K562 (cell line): ENCODE results near the gene PDLIM5. TPM values are rescaled to one million over a fixed set of nuclear protein-coding genes. Genes with fewer than 3 reads are reported as not detected.

Source experiments
- CCAR2 ChIP-seq: fragments of 200-400 bp; formaldehyde crosslinking; IDR thresholded peaks from 2 replicates; pipeline ENCODE4 v1.6.1; 2017; ENCODE audit warnings: mild to moderate bottlenecking, low read depth, low read length
- DPF2 ChIP-seq: fragments of 450-650 bp; IDR thresholded peaks from 2 replicates; pipeline ENCODE4 v1.6.1; 2016
- SMARCB1 ChIP-seq: IDR thresholded peaks from 2 replicates; pipeline ENCODE4 v1.6.1; 2011; ENCODE audit warnings: improper control_type of control experiment, low read depth; ENCODE audit not compliant: insufficient read length
- TAF9B ChIP-seq: fragments of 450-650 bp; IDR thresholded peaks from 2 replicates; pipeline ENCODE4 v1.6.1; 2018; ENCODE audit warnings: mild to moderate bottlenecking; ENCODE audit not compliant: partially characterized antibody
- TFAP4 ChIP-seq: sonication (generic); formaldehyde crosslinking; IDR thresholded peaks from 2 replicates; pipeline ENCODE4 v1.8.0; 2022; ENCODE audit warnings: missing genetic modification reagents, mild to moderate bottlenecking, moderate library complexity, borderline replicate concordance
- TRIM25 ChIP-seq: fragments of 450-650 bp; IDR thresholded peaks from 2 replicates; pipeline ENCODE4 v1.7.0; 2016; ENCODE audit warnings: borderline replicate concordance
- ZBTB40 ChIP-seq, 2 experiments: fragments of 450-650 bp in 1 of 2; sonication (generic) in 1 of 2; formaldehyde crosslinking in 1 of 2; IDR thresholded peaks; 2 replicates each; pipeline versions ENCODE4 v1.7.1 to v1.9.0; 2016 to 2022; ENCODE audit warnings: inconsistent platforms in 1 of 2, mild to moderate bottlenecking in 1 of 2, missing genetic modification reagents in 1 of 2
- ZNF644 ChIP-seq: fragments of 200-800 bp; sonication (Bioruptor generic); IDR thresholded peaks from 2 replicates; pipeline ENCODE4 v1.6.1; 2016; ENCODE audit warnings: low read depth, missing genetic modification characterization, missing compliant biosample characterization
- polyA plus RNA-seq, 8 experiments: library from polyadenylated mRNA; depleted of rRNA in 4 of 8; stranded (reverse) in 5 of 8; unstranded in 3 of 8; fragments of >200 nt; fragmentation: Nextera tagmentation in 2 of 8; fragmentation: Illumina TruSeq in 1 of 8; extraction: Ambion mirVana in 2 of 8; extraction: Trizol in 1 of 8; gene quantifications; 2 replicates each; pipeline versions ENCODE4 v1.2.1 to v1.2.3, GENCODE V29; 2011 to 2014; ENCODE audit warnings: inconsistent platforms in 1 of 8, missing spikeins in 1 of 8
- total RNA-seq, 7 experiments: library from RNA; depleted of rRNA in 6 of 7; stranded (reverse); fragments of >200 nt in 6 of 7; fragmentation: Illumina TruSeq in 2 of 7; extraction: Trizol in 2 of 7; gene quantifications; 2 replicates each; pipeline versions ENCODE4 v1.2.1 to v1.2.3, GENCODE V29; 2011 to 2021; ENCODE audit warnings: low replicate concordance in 1 of 7

PDLIM5 gene
- total and polyA plus RNA-seq, 9 of the 15 experiments (the other 6 are each of a cell fraction or from before 2014, with no cell fraction given) = 36.9 to 127 (median 62.5) TPM

- TF ChIP-seq ZBTB40 (IDR thresholded peaks at IDR 0.05) = no peak
- TF ChIP-seq ZBTB40 (CRISPR knock-in tag; IDR thresholded peaks at IDR 0.05) = no peak
- TF ChIP-seq CCAR2 = no peak
- no peak for TF ChIP-seq SMARCB1
- no peak for TF ChIP-seq TAF9B
- TF ChIP-seq DPF2 = no peak
- no peak for TF ChIP-seq TRIM25
- no peak for TF ChIP-seq TFAP4 (CRISPR knock-in tag)
- no peak for TF ChIP-seq ZNF644 (tag)
Observed at GRCh38 chr4:94591289-94591688, 139.5 kb downstream of the PDLIM5 start (continued).
